GM10248 (cell line): ENCODE measurements around the gene PAXX.

ENCODE experiments used
- CTCF ChIA-PET: fragments of 300-600 bp; sonication (Branson Sonifier 250); formaldehyde crosslinking; extraction: SDS; loops from one replicate; lab custom pipeline; 2021; ENCODE audit warnings: antibody characterized with exemption; lab: Yijun Ruan, JAX
- POLR2A ChIA-PET: fragments of 350-650 bp; sonication (Branson Sonifier 250); formaldehyde crosslinking; extraction: SDS; loops from one replicate; lab custom pipeline; 2020; ENCODE audit warnings: antibody characterized with exemption; lab: Yijun Ruan, JAX
- DNase-seq: peaks from one replicate; pipeline ENCODE4 v3.0.0; 2012; ENCODE audit errors: extremely low spot score
- CTCF ChIP-seq: IDR thresholded peaks from 2 replicates; pipeline ENCODE4 v1.5.1; 2012; ENCODE audit warnings: mild to moderate bottlenecking, low read depth; ENCODE audit errors: extremely low read depth, missing control alignments, control extremely low read depth

PAXX gene

GRCh38 chr9:137017791-137018497 is 25.7 kb downstream of the PAXX start:
- no peak for DNase-seq
- TF ChIP-seq CTCF, result no peak
- ChIA-PET CTCF (interaction anchor here (2.3 to 5.1 kb wide), 2 partner anchors 11 to 29 kb away, joined by 6 to 39 read pairs; partner anchors contain the start of genes ABCA2 and NPDC1), POLR2A (no interaction called here)

- TF ChIP-seq CTCF, result no peak
- CTCF ChIA-PET, result interaction anchor here (1.1 to 5.1 kb wide), 6 partner anchors 10 to 45 kb away, joined by 3 to 39 read pairs (median 5); partner anchors contain the start of genes ABCA2 and NPDC1
- POLR2A ChIA-PET, result no interaction called here
- no peak for DNase-seq
Measured at GRCh38 chr9:137018761-137019559, 26.7 kb downstream of the PAXX start.

- no peak for TF ChIP-seq CTCF
- ChIA-PET CTCF (interaction anchor here (1.2 to 5.1 kb wide), 6 partner anchors 9 to 72 kb away, joined by 4 to 39 read pairs (median 5); partner anchors contain the start of genes ABCA2 and NPDC1), POLR2A (no interaction called here)
- DNase-seq, result no peak
Measured at GRCh38 chr9:137019891-137020683, 27.9 kb downstream of the PAXX start.

- POLR2A ChIA-PET, result no interaction called here
- no peak for DNase-seq
- no peak for TF ChIP-seq CTCF
- CTCF ChIA-PET, result interaction anchor here (1.1 to 5.1 kb wide), 7 partner anchors 8 to 281 kb away, joined by 3 to 39 read pairs (median 4); partner anchors contain the start of genes ABCA2 and NRARP
Measured at GRCh38 chr9:137020771-137021567, 28.7 kb downstream of the PAXX start.

- ChIA-PET CTCF (interaction anchor here (1.1 to 5.1 kb wide), 6 partner anchors 8 to 281 kb away, joined by 3 to 39 read pairs (median 4); partner anchors contain the start of genes ABCA2 and NRARP), POLR2A (no interaction called here)
- DNase-seq, result no peak
- no peak for TF ChIP-seq CTCF
Measured at GRCh38 chr9:137021568-137021978, 29.4 kb downstream of the PAXX start.
